Ovary (tissue), 9 donors: Measurements from ENCODE around the gene TMIE. TPM values are rescaled to one million over a fixed set of nuclear protein-coding genes. Genes with fewer than 3 reads are reported as not detected.

ENCODE experiments used
- DNase-seq, 5 donors: peaks; one replicate each; pipeline ENCODE4 v3.0.0-alpha.2; 2019 to 2020
- H3K27ac ChIP-seq, 2 donors: fragments of 200-600 bp; one replicate each; pipeline versions ENCODE4 v1.5.1 to v1.8.0; 2019 to 2022
- H3K27me3 ChIP-seq: fragments of 200-600 bp; one replicate; pipeline ENCODE4 v1.8.0; 2022
- H3K36me3 ChIP-seq: fragments of 200-600 bp; sonication (generic); one replicate; pipeline ENCODE4 v1.5.1; 2019
- H3K4me1 ChIP-seq: one replicate; pipeline ENCODE4 v1.8.1; 2013; ENCODE audit warnings: mild to moderate bottlenecking, moderate library complexity; ENCODE audit not compliant: insufficient read depth
- H3K4me3 ChIP-seq: fragments of 200-600 bp; sonication (generic); one replicate; pipeline ENCODE4 v1.5.1; 2017
- H3K9me3 ChIP-seq, 2 donors: fragments of 200-600 bp in 1 of 2; sonication (generic) in 1 of 2; one replicate each; pipeline versions ENCODE4 v1.5.1 to v1.8.1; 2013 to 2019; ENCODE audit warnings: mild to moderate bottlenecking in 1 of 2, moderate library complexity in 1 of 2
- CTCF ChIP-seq, 3 donors: fragments of 450-650 bp in 2 of 3; fragments of 200-600 bp in 1 of 3; IDR thresholded peaks; one replicate each; pipeline versions ENCODE4 v1.5.1 to v1.8.0; 2016 to 2022; ENCODE audit warnings: antibody characterized with exemption in 3 of 3, mild to moderate bottlenecking in 1 of 3
- EP300 ChIP-seq: sonication (generic); formaldehyde crosslinking; IDR thresholded peaks from one replicate; pipeline ENCODE4 v1.6.1; 2017; ENCODE audit warnings: antibody characterized with exemption
- POLR2A ChIP-seq: fragments of 450-650 bp; IDR thresholded peaks from one replicate; pipeline ENCODE4 v1.6.1; 2017; ENCODE audit warnings: antibody characterized with exemption, mild to moderate bottlenecking, moderate library complexity
- WGBS, 3 donors: extraction: QIAGEN DNeasy Blood & Tissue Kit in 1 of 3; methylation state at CpG; one replicate each; pipeline versions ENCODE4 v1.1.5 to v1.1.7; 2013 to 2017; 5-methylcytosine and 5-hydroxymethylcytosine counted together
- intact Hi-C, 4 donors: fragments of 100-400 bp; cut with DNase I; formaldehyde crosslinking; loops; one replicate each; pipeline versions ENCODE4 v1.11.0 to v1.15.1; 2022 to 2023
- polyA plus RNA-seq, 2 donors: library from polyadenylated mRNA; stranded (reverse); fragments of 200-250 nt in 1 of 2; fragments of 350-450 nt in 1 of 2; fragmentation: Illumina TruSeq in 1 of 2; extraction: RNeasy Lipid Tissue Mini Kit (QIAGEN cat#74804) in 1 of 2; gene quantifications; one replicate each; pipeline ENCODE4 v1.2.3, GENCODE V29; 2013 to 2014
- total RNA-seq, 7 donors: library from RNA; depleted of rRNA in 2 of 7; stranded (reverse); fragments of >200 nt in 2 of 7; fragmentation: NEBNext Ultra II Directional in 3 of 7; extraction: Animal tissue kit (Norgen Biotek cat#: 25700) in 3 of 7; gene quantifications; one replicate each; pipeline versions ENCODE4 v1.1.0 to v1.2.4, GENCODE V29; 2016 to 2023
- donor health status: DM: no; HTN: no; CAD: no; lungs with moderate emphysema.
- donor health status: DM: no; HTN: no; CAD: no.
- donor health status: Bipolar disorder and iron deficiency.
- donor health status: DM: yes; HTN: yes; CAD: no.
- donor health status: DM: no; HTN: no; CAD: no.
- donor health status: DM: yes; HTN: yes; CAD: no.

The TMIE gene
- total and polyA plus RNA-seq, 9 donors: 0.40 to 2.4 (median 1.0) TPM; not detected in 1

- H3K36me3 ChIP-seq: no peaks in the 10 kb centered on the region
- 32 to 45% (median 39%) methylated on average over 6 of the region's 6 CpGs for WGBS, 3 donors
- no peak overlapping the region for H3K4me3 ChIP-seq
- H3K27ac ChIP-seq: no peak overlapping the region
- intact Hi-C loops: no loop called here
- H3K27me3 ChIP-seq: no peaks in the 10 kb centered on the region
- no peak for DNase-seq
- no peaks in the 10 kb centered on the region for H3K9me3 ChIP-seq
- H3K4me1 ChIP-seq: no peaks in the 10 kb centered on the region
- no peak for TF ChIP-seq POLR2A
- TF ChIP-seq EP300: no peak
- TF ChIP-seq CTCF (IDR thresholded peaks at IDR 0.05): no peak
Measured at GRCh38 chr3:46677411-46677726, 23.8 kb upstream of the TMIE start.

DNA sequence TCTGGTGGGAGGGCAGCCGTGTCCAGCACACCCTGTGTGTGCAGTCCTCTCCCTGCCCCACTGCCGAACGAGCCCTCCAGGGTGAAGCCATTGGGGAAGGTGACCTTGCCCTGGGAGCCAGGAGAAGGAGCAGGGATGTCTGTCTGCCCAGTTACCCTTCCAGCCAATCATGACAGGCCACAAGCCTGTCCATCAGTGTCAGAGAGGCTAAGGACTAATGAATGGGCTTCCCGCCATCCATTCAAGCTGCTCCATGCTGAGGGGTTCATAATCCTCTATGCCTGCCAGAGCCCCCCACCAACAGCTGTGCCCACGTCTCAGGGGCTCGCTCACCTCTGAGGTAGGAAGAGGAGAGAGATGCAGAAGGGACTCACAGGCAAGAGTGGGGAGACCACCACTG is 22.9 kb upstream of the TMIE start:
- intact Hi-C loops: no loop called here

GRCh38 chr3:46679681-46680080 is 21.5 kb upstream of the TMIE start:
- H3K4me1 ChIP-seq: no peaks in the 10 kb centered on the region
- H3K9me3 ChIP-seq: no peaks in the 10 kb centered on the region
- no peak overlapping the region for H3K4me3 ChIP-seq
- H3K27me3 ChIP-seq: no peaks in the 10 kb centered on the region
- no peaks in the 10 kb centered on the region for H3K36me3 ChIP-seq
- DNase-seq: no peak
- intact Hi-C loops: no loop called here
- 77 to 86% (median 81%) methylated on average over 5 of the region's 5 CpGs for WGBS, 3 donors
- H3K27ac ChIP-seq: no peak overlapping the region
- no peak for TF ChIP-seq CTCF (IDR thresholded peaks at IDR 0.05)
- no peak for TF ChIP-seq EP300
- no peak for TF ChIP-seq POLR2A

More for the DNA sequence above, 22.9 kb upstream of the TMIE start:
- no peaks in the 10 kb centered on the region for H3K27me3 ChIP-seq
- no peak for DNase-seq
- WGBS, 3 donors: 88 to 94% (median 90%) methylated on average over 3 to 6 of the region's 6 CpGs
- H3K4me3 ChIP-seq: no peak overlapping the region
- no peaks in the 10 kb centered on the region for H3K4me1 ChIP-seq
- TF ChIP-seq CTCF (IDR thresholded peaks at IDR 0.05) (no peak), EP300 (no peak), POLR2A (no peak)
- H3K9me3 ChIP-seq: no peaks in the 10 kb centered on the region
- H3K36me3 ChIP-seq: no peaks in the 10 kb centered on the region
- H3K27ac ChIP-seq: no peak overlapping the region

- H3K27ac ChIP-seq: no peak overlapping the region
- H3K4me1 ChIP-seq: no peaks in the 10 kb centered on the region
- no peaks in the 10 kb centered on the region for H3K36me3 ChIP-seq
- H3K27me3 ChIP-seq: no peaks in the 10 kb centered on the region
- TF ChIP-seq EP300 (no peak), POLR2A (no peak), CTCF (IDR thresholded peaks at IDR 0.05) (no peak)
- 73 to 81% (median 80%) methylated on average over 9 of the region's 9 CpGs for WGBS, 3 donors
- H3K4me3 ChIP-seq: no peak overlapping the region
- no peak for DNase-seq
- intact Hi-C loops: no loop called here
- no peaks in the 10 kb centered on the region for H3K9me3 ChIP-seq
Measured at GRCh38 chr3:46680298-46680826, 20.8 kb upstream of the TMIE start.
